Glomerular visceral epithelial cell (primary cell): ENCODE measurements around the gene AP1AR.
"Not testable (repeated sequence)": the region's sequence is repeated elsewhere in the genome, so short reads cannot be mapped to it uniquely, and the experiment has no call there.

ENCODE experiments used
- DNase-seq: peaks from one replicate; pipeline ENCODE4 v3.0.0-alpha.2; 2016; ENCODE audit errors: extremely low spot score

The AP1AR gene, protein sequence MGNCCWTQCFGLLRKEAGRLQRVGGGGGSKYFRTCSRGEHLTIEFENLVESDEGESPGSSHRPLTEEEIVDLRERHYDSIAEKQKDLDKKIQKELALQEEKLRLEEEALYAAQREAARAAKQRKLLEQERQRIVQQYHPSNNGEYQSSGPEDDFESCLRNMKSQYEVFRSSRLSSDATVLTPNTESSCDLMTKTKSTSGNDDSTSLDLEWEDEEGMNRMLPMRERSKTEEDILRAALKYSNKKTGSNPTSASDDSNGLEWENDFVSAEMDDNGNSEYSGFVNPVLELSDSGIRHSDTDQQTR

DNA sequence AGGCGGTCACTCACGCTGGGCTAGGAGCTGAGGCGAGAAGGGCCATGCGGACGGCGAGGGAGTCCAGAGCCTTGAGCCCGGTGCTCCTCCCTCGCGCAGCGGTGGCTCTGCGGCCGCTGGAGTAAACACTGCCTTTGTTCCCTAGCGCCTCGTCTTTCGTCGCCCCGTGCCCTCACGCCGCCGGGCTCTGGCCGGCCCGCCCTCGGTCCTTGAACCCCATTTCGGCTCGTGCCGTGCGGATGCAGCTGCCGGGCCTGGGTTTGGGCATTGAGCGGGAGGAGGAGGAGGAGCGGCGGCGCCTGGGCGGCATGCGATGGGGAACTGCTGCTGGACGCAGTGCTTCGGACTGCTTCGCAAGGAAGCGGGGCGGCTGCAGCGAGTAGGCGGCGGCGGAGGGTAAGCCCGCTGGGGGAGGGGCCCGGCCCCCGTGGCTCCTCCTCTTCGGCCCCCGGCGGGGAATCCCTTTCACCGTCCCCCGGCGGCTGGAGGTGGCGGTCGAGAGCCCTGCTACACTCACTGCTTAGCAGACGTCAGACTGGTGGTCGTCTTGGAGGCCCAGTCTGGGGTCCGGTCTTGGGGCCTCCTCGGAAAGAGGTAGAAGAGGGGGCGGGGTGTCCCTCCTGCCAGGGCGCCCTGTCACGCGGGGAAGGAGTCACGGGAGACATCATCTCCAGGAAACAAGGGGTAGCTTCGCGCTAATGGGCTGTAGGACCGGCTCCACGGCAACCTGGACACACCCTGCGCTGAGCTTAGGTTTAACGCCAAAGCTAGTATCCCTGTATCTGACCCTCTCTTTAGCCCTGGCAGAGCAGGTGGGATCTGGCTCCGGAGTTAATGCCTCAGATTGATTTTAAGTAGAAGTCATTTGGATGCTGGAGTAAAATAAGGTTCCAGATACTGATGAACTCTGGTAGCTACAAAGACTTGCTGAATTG, at the start of gene AP1AR:
TSS of gene AP1AR (plus strand) at position 9 of the 935 bp plus-strand sequence. CDS start at position 314, 305 bp downstream.
- DNase-seq: peak; percentile 84

DNA sequence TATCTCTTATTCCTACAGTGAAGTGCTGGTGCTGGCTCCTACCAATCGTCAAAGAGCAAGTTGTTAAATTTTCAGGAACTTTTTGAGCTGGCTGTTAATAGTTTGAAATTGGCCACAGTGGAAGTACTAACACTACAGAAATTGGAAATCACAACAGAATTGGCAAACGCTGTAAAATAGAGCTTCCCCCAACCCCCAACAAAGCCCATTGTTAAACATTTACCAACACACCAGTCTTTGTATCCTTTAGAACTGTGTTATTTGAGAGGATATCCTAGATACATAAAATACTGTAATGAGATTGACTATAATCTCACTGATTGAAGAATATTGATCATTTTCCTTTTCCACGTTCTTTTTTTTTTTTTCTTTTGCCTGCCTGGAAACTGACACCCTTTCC, 49.0 kb upstream of the AP1AR start:
- DNase-seq: no peak

DNA sequence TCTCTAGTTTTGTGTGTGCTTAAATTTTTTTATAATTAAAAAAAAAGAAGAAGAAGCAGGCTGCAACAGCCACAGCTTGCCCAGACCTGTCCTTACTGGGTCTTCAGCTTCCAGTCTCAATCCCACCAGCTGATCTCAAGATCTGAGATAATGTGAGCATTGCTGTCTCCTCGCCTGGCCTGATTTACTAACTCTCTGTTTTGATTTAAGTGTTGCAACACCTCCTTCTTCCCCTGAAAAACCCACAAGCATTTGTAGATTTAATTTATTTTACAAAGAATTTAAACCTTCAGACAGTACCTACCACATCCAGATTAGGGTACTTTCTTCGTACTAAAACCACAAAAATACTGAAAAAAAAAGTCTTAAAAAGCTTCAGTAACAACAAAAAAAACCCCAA, 48.3 kb upstream of the AP1AR start:
- no peak for DNase-seq

DNA sequence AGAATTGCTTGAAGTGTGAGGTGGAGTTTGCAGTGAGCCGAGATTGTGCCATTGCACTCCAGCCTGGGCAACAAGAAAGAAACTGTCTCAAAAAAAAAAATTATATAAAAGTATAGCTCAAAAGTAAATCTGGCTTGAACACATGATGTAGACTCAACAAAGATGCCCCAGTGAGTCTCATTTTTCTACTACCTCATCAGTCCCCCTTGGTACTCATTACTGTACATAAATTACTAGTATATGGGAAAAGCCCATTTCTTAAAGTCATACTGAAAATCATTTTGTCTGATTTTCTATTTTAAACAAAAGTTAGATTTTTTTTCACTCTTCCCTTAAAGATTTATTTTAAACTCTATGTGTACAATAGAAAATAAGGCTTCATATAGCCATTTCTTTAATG, 47.1 kb upstream of the AP1AR start:
- no peak for DNase-seq

DNA sequence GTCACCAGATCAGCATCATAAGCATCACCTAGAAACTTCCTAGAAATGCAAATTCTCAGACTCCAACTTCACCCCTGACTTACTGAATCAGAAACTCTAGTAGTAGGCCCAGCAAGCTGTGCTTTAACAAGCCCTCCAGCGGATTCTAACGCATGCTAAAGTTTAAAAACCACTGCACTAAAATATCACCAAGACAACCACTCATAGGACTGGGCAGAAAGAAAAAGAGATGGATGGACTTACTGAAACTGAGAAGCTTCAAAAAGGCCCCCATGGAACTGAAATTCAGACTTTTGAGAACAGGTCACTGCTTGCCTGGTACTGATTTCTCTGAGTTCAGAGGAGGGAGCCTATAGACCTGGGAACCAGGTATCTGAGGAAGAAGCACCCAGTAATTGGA, 46.3 kb upstream of the AP1AR start:
- DNase-seq: no peak

DNA sequence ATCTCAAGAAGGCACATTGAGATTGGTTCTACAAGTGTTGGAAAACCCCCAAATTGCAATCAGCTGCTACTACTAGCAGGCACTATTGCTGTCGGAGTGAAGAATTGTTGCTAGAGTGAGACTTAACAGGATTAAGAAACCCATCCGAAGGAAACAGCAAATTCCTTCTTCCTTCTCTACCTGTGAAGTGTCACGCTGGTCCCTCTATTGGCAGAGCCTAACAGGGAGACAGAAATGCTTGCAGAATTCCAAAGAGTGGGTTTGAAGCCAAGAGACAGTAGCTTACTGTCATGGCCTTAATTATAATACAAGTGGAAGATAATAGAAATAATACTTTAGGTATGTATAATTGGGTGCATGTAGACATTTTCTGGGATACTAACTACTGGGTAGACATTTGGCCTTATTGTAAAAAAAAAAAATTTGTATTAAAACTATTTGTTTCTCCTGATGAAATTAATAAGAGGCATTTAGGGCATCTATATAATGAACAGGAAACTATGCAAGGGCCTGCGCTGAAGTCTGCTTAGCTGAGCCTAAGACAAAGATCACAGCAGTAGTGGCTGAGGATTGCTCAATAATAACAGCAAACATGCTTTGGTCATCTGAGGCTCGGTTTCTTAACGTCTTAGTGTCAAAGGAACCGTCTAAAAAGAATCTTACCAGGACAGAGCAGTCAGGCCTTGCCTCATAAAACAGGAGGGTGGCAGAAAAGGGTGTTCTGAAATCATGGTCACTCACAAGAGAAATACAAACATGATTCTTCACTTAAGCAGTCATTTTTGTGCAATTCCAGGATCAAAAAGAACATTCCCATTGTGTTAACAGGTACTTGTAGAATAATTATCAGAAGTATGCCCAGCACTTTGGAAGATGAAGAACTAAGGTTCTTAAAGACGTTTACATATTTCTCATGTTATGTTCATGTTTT, 45.6 kb upstream of the AP1AR start:
- DNase-seq: no peak

DNA sequence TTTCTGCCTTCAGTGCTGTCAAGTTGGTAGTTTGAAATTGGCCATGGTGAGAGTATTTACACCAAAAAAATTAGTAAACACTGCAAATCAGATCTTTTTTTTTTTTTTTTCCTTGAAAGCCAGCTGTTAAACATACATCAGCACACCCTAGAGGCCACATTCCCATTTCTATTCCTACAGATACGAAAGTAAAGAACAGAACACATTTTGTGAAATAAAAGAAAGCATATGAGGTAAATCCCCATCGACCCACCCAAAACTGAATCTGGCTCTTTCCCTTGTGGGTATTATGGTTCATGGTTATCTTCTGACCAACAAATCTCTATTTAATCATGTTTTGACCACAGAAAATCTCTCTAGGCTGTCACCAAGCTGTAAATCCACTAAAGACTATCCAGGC, 41.8 kb upstream of the AP1AR start:
- no peak for DNase-seq

DNA sequence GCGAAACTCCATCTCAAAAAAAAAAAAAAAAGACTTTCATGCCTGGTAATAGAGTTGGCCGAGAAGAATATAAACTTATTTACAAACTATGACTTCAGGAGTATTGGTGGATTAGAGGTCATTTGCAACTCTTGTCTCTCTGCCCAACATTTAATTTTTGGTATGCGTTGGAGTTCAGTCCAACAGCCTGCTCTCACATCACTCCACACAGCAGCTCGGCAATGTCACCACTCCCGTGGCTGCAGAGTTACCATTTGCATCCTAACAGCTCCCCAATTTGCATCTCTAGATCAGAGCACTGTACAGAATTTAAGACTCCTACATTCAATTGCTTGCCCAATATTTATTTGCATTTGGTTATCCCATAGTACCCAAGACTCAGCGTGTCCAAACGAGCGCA, 40.9 kb upstream of the AP1AR start:
- DNase-seq: no peak

DNA sequence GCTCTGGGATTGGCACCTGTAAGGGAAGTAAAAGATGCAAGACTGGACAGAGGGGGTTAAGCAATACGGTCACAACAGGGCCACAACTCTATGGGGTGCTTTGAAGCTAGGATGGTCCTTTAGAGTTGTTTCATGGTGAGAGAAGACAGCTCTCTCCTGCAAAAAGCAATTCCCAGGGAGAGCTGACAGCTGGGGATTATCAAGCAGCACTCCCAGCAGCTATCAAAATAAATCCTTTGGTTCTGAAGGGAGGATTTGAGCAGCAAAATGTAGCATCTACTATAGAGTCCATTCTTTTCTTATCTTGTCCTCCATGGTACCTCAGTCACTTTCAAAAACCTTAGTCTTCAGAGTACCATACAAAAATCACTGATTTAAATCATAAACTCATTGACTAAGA, 35.1 kb upstream of the AP1AR start:
- no peak for DNase-seq

DNA sequence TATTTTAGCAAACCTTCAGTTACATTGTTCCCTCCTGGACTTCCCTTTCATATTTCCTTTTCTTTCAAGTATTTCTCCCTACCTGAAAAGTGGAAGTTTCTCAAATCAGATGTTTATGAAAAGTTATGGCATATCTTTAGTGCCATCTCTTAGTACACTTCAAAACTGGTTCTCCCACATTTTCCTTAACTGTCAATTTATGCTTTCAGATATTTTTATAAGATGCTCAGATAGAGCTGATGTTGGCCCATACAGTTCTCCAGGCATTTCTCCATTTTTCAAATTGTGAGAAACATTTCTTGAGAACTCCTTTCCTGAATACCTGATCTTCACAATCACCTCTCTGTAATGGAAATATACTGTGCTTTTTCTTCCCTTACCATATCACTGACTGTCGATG, 32.5 kb upstream of the AP1AR start:
- no peak for DNase-seq

DNA sequence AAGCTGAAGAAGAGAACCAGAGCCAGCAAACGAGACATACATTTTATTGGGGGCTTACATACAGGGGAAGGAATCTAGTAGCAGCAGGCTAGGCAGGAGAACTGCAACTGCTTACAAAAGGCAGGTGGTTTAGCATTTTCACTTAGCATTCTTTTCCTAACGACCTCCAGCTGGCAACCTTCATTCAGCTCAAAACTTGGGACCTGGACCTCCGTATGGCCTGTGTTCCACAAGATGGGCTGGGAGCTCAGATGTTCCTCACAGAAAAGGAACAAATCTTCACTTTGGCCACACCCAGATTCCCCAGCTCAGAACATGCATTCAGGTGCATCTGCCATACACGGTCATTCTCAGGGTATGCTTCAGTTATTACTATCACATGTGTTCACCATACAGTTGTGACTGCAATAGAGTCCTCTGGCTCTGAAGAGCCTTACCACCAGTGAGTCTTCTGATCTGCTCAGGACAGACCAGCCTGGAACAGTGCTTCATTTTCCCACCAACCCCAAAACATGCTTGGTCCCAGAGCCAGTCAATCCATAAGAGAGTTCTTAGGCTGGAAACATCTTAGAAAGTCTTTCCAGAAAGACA, 29.6 kb upstream of the AP1AR start:
- no peak for DNase-seq

DNA sequence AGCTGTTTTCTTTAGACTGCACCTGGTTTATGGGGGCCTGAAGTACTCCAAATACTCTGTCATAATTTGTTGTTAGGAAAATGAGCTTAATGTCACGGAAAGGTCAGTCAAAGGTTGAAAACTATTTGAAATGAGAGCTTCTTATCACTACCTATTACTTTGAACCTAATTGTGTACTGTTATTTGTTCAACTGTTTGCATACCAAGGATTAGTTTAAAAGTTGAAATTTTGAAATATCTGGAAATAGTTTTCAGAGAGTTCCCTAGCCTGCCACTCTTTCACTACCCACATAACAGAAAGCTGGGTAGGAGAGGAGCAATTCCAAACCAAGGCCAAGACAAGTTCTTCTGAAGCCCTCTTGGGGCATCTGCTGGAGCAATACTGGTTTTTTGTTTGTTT, 28.0 kb upstream of the AP1AR start:
- no peak for DNase-seq

DNA sequence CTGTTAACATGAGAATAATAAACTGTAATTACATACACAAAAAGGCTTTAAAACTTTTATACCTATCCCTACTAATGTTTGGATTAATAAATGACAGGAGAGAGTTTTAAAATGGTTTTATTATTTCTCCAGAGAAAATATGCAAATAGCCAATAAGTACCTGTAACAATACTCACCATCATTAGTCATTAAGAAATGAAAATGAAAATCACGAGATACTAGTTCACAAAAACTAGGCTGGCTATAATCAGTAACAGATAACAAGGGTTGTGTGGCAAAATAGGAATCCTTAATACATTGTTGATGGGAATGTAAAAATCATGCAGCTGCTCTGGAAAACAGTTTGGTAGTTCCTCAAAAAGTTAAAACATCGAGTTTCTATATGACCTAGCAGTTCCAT, 25.2 kb upstream of the AP1AR start:
- no peak for DNase-seq

DNA sequence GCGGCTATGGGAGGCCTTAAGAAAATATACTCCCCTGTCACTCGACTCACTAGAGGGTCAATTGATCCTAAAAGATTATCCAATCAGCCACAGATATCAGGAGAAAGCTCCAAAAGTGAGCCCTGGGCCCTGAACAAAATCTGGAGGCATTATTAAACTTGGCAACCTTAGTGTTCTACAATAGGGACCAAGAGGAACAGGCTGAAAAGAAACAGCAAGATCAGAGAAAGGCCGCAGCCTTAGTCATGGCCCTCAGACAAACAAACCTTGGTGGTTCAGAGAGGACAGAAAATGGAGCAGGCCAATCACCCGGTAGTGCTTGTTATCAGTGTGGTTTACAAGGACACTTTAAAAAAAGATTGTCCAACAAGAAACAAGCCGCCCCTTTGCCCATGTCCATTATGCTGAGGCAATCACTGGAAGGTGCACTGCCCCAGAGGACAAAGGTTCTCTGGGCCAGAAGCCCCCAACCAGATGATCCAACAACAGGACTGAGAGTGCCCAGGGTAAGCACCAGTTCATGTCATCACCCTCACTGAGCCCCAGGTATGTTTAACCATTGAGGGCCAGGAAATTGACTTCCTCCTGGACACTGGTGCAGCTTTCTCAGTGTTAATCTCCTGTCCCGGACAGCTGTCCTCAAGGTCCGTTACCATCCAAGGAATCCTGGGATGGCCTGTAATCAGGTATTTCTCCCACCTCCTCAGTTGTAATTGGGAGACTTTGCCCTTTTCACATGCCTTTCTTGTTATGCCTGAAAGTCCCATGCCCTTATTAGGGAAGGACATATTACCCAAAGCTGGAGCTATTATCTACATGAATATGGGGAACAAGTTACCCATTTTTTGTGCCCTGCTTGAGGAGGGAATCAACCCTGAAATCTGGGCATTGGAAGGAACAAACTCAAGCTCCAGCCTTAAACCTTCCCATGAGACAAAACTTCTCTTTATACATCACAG, 23.2 kb upstream of the AP1AR start:
- DNase-seq: not testable (repeated sequence)

DNA sequence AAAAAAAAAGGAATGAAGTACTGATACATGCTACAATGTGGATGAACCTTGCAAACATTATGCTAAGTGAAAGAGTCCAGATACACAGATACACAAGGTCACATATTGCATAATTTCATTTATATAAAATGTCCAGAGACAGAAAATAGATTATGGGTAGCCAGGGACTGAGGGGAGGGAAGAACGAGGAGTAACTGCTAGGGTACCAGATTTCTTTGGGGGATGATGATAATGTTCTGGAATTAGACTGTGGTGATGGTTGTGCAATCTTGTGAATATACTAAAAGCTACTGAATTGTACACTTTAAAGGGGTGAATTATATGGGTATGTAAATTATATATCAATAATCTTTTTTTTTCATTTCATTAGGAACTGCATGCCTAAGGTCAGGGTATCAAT, 20.8 kb upstream of the AP1AR start:
- DNase-seq: no peak

DNA sequence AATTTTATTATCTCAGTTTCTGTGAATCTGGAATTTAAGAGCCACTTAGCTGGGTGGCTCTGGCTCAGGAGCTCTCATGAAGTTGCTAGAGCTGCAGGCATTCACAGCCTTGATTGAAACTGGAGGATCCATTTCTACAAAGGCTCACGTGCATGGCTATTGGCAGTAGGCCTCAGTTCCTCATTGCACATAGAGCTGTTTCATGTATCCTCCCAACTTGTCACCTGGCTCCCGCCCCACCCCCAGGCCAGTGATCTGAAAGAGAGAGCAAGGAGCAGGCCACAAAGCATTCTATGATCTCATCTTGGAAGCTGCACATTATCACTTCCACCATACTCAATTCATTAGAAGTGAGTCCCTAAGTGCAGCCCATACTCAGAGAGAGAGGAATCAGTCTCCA, 18.5 kb upstream of the AP1AR start:
- DNase-seq: no peak

DNA sequence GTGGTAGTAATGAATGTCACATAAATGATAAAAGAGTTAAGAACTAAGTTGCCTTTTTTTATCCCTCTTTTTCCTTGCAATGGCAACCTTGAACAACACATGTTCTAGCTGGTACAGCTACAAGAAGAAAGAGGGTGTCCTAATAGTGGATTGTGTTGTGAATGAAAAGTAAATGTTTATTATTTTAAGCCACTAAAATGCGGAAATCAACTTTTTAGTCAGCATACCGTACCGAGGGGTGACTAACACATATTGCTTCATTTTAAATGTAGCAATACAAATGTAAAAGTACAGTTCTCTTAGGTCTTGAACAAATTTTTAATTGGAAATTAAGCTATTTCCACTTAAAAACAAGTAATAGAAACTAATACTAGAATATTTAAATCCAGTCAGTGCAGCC, 17.7 kb upstream of the AP1AR start:
- no peak for DNase-seq

DNA sequence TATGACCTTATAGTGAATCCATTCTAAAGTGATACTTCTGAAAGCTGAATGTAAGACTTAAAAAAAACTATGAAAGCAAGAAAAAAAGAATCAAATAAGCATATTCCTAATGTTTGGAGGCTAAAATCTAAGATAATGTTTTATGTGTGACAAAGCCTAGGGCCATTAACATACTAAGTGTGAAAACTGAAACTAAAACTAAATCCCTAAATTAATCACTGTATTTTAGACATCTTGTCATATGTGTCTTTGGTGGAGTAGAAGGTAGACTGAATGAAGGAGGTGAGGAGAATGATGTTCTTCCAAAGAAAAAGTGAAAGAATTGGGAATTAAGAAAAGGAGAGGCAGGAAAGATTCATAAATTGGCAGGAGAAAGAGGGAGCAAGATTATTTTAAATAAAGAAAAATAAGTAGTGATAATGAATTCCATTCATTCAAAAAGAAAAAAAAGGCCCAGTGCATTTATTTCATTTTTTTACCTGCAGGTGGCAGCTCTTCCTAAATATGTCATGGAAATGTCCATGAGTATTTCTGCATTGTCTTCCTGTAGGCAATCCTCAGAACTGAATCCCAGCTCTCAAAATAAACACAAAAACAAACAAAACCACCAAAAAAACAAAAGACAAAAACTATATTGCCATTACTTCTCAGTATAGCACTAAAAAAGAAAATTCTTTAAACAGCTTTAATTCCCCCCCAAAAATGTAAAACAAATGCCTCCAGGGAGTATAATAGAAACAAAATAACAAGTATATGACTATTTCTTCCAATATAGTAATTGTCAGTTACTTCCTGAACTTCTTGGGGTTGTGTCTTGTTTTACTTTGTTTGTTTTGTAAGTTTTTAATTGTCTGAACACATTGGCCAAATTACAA, 17.0 kb upstream of the AP1AR start:
- DNase-seq: peak; percentile 41

DNA sequence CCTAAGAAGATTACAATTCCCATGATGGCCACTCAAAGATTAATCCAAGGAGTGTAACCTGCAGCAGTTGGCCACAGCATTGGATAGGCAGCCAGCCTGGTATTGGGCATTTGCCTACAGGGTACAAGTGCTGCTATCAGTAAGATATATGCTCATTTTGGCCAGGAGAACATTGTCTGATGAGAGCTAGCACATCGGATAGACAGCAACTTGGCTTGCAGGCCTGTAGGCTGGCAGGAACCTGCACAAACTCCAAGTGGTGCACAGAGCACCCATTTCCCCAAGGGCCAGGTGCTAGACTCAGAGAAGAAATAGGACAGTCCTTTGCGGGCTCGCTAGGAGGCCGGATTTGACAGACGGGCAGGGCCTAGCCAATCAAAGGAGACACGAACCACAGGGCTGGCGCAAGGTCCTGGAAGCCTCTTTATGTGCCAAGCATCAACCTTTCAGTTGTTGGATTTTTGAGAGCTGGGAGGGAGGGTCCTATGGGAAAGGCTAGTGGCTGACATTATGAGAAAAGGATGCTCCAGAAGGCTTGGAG, 11.7 kb upstream of the AP1AR start:
- no peak for DNase-seq
